K562 (cell line): ENCODE measurements around the gene STAM2. TPM values are rescaled to one million over a fixed set of nuclear protein-coding genes. Genes with fewer than 3 reads are reported as not detected.

Source experiments
- ATAC-seq: fragments of 200-7000 bp; cut with Tn5 transposase; 3 replicates; pipeline ENCODE4 v1.9.1; 2020; ENCODE audit warnings: moderate library complexity
- BruUV-seq: library from RNA; stranded (reverse); fragments of 400-500 nt; replicated peaks from 2 replicates; lab custom pipeline; 2021; lab: Mats Ljungman, UMichigan
- CTCF ChIA-PET: fragments of 300-600 bp; formaldehyde crosslinking; extraction: SDS; loops from one replicate; lab custom pipeline; 2021; ENCODE audit warnings: low intra/inter-chr PET ratio; lab: Yijun Ruan, JAX
- POLR2A ChIA-PET: fragments of 300-600, 350-650 bp; sonication (Branson Sonifier 250); formaldehyde crosslinking; extraction: SDS; loops from one replicate; lab custom pipeline; 2021; ENCODE audit warnings: antibody characterized with exemption, inconsistent platforms; lab: Yijun Ruan, JAX
- DNase-seq, 4 experiments: peaks; one replicate each; pipeline versions ENCODE4 v3.0.0 to v3.0.0-alpha.2; 2011 to 2018; ENCODE audit warnings: low spot score in 3 of 4, mixed read lengths in 3 of 4; ENCODE audit errors: extremely low read depth in 1 of 4
- FAIRE-seq: peaks from 2 replicates; lab custom pipeline; 2011; peaks lifted over from hg19 to GRCh38; lab: Jason Lieb, UNC
- H2AFZ ChIP-seq: 2 replicates; pipeline ENCODE4 v1.6.0; 2011; ENCODE audit warnings: low read depth, low read length, control low read depth, inconsistent platforms
- H3K27ac ChIP-seq: fragments of 200-600 bp; 3 replicates; pipeline ENCODE4 v1.8.0; 2011; ENCODE audit warnings: low read depth, mild to moderate bottlenecking, control low read depth, inconsistent platforms, low read length, moderate library complexity, mixed read lengths; ENCODE audit errors: extremely low read depth
- H3K27me3 ChIP-seq, 2 experiments: fragments of 300-600 bp in 1 of 2; 2 replicates in 1 of 2; 3 replicates in 1 of 2; pipeline versions ENCODE4 v1.6.0 to v1.8.0; 2011; ENCODE audit warnings: inconsistent platforms in 2 of 2, low read length in 2 of 2, mild to moderate bottlenecking in 1 of 2, mixed read lengths in 1 of 2, moderate library complexity in 1 of 2; ENCODE audit not compliant: control insufficient read depth in 2 of 2, insufficient read depth in 2 of 2
- H3K36me3 ChIP-seq: fragments of 300-600 bp; 3 replicates; pipeline ENCODE4 v1.8.0; 2011; ENCODE audit warnings: mild to moderate bottlenecking, low read length, inconsistent platforms; ENCODE audit not compliant: control insufficient read depth, insufficient read depth
- H3K4me1 ChIP-seq, 2 experiments: fragments of 200-600 bp in 1 of 2; replicated peaks in 1 of 2; 2 replicates in 1 of 2; 3 replicates in 1 of 2; pipeline versions ENCODE4 v1.5.1 to v1.8.0; 2011; ENCODE audit warnings: inconsistent platforms in 2 of 2, low read length in 2 of 2, mild to moderate bottlenecking in 1 of 2, mixed read lengths in 1 of 2, moderate library complexity in 1 of 2; ENCODE audit not compliant: control insufficient read depth in 2 of 2, insufficient read depth in 2 of 2
- H3K4me2 ChIP-seq: 2 replicates; pipeline ENCODE4 v1.6.1; 2011; ENCODE audit warnings: low read length, control low read depth, inconsistent platforms, mixed read lengths; ENCODE audit not compliant: insufficient read depth
- H3K4me3 ChIP-seq: fragments of 200-600 bp; sonication (generic), shearing (Covaris generic); 2 replicates; pipeline ENCODE4 v1.5.1; 2016; ENCODE audit warnings: control low read depth, inconsistent platforms
- H3K79me2 ChIP-seq: fragments of 200-600 bp; 3 replicates; pipeline ENCODE4 v1.8.0; 2011; ENCODE audit warnings: low read length, inconsistent platforms; ENCODE audit not compliant: control insufficient read depth, insufficient read depth
- H3K9ac ChIP-seq, 2 experiments: 2 replicates each; pipeline versions ENCODE4 v1.6.0 to v1.6.1; 2011; ENCODE audit warnings: low read depth in 2 of 2, low read length in 2 of 2, control low read depth in 1 of 2, inconsistent platforms in 1 of 2, mild to moderate bottlenecking in 1 of 2, mixed read lengths in 1 of 2; ENCODE audit not compliant: insufficient read depth in 1 of 2
- H3K9me1 ChIP-seq: one replicate; pipeline ENCODE4 v1.6.0; 2011; ENCODE audit warnings: inconsistent platforms, mild to moderate bottlenecking, low read length, moderate library complexity; ENCODE audit not compliant: control insufficient read depth, insufficient read depth
- H3K9me3 ChIP-seq: replicated peaks from 2 replicates; pipeline ENCODE4 v1.5.1; 2011; ENCODE audit warnings: low read depth, low read length, inconsistent platforms; ENCODE audit not compliant: control insufficient read depth, insufficient read depth
- H4K20me1 ChIP-seq: replicated peaks from 2 replicates; pipeline ENCODE4 v1.6.1; 2011; ENCODE audit warnings: low read length, inconsistent platforms, mixed read lengths; ENCODE audit not compliant: control insufficient read depth, insufficient read depth
- ARNT ChIP-seq, 2 experiments: fragments of 450-650 bp; IDR thresholded peaks; 2 replicates each; pipeline ENCODE4 v1.6.1; 2016; ENCODE audit warnings: mild to moderate bottlenecking in 1 of 2
- BMI1 ChIP-seq: fragments of 150-350 bp; IDR thresholded peaks from 2 replicates; pipeline ENCODE4 v1.6.1; 2014; ENCODE audit warnings: low read length
- BRF2 ChIP-seq: IDR thresholded peaks from 3 replicates; pipeline ENCODE4 v1.6.1; 2011; ENCODE audit warnings: borderline replicate concordance, mild to moderate bottlenecking; ENCODE audit not compliant: insufficient read length, insufficient read depth
- DEAF1 ChIP-seq: fragments of 450-650 bp; formaldehyde crosslinking; IDR thresholded peaks from 2 replicates; pipeline ENCODE4 v1.4.0; 2020; ENCODE audit warnings: mild to moderate bottlenecking, moderate library complexity
- PHB ChIP-seq: fragments of 250-450 bp; sonication (Bioruptor Pico); IDR thresholded peaks from 2 replicates; pipeline ENCODE4 v1.5.0; 2021
- RCOR1 ChIP-seq, 2 experiments: IDR thresholded peaks; 2 replicates each; pipeline ENCODE4 v1.6.1; 2012; ENCODE audit warnings: low read depth in 2 of 2, low read length in 2 of 2, borderline replicate concordance in 1 of 2, improper control_type of control experiment in 1 of 2
- SRSF3 ChIP-seq: fragments of 200-400 bp; formaldehyde crosslinking; IDR thresholded peaks from 2 replicates; pipeline ENCODE4 v1.6.1; 2016; ENCODE audit warnings: mild to moderate bottlenecking, low read length, moderate library complexity; ENCODE audit not compliant: insufficient read depth
- ZBTB26 ChIP-seq: fragments of 450-650 bp; formaldehyde crosslinking; IDR thresholded peaks from 2 replicates; pipeline ENCODE4 v1.4.0; 2022; ENCODE audit warnings: missing genetic modification characterization
- ZNF239 ChIP-seq: fragments of 250-450 bp; sonication (Bioruptor Pico); IDR thresholded peaks from 2 replicates; pipeline ENCODE4 v1.4.0; 2020; ENCODE audit warnings: mild to moderate bottlenecking
- ZNF24 ChIP-seq: fragments of 450-650 bp; IDR thresholded peaks from 2 replicates; pipeline ENCODE4 v1.6.1; 2016
- ZNF263 ChIP-seq: sonication (generic); formaldehyde crosslinking; IDR thresholded peaks from 2 replicates; pipeline ENCODE4 v1.8.0; 2022; ENCODE audit warnings: mild to moderate bottlenecking, missing genetic modification reagents, borderline replicate concordance
- ZNF280A ChIP-seq: fragments of 450-650 bp; IDR thresholded peaks from 2 replicates; pipeline ENCODE4 v1.6.1; 2018; ENCODE audit warnings: mild to moderate bottlenecking, low read depth; ENCODE audit not compliant: partially characterized antibody
- ZNF507 ChIP-seq: conservative IDR thresholded peaks from 2 replicates; pipeline ENCODE4 v1.6.1; 2017; ENCODE audit warnings: missing genetic modification characterization, missing compliant biosample characterization
- WGBS: fragments of 100-300 bp; shearing (Covaris generic); methylation state at CpG from one replicate; pipeline ENCODE4 v1.1.6; 2016; ENCODE audit warnings: low coverage, mixed read lengths; ENCODE audit not compliant: insufficient coverage; ENCODE audit errors: missing lambda C conversion rate; 5-methylcytosine and 5-hydroxymethylcytosine counted together
- in situ Hi-C: fragments of 300-500 bp; cut with MboI; formaldehyde crosslinking; loops from 4 replicates; pipeline ENCODE4 v1.15.0; 2018; ENCODE audit warnings: inconsistent platforms, mixed read lengths
- intact Hi-C: fragments of 100-400 bp; cut with micrococcal nuclease; formaldehyde crosslinking; loops from 2 replicates; pipeline ENCODE4 v1.14.2; 2022
- polyA plus RNA-seq, 8 experiments: library from polyadenylated mRNA; depleted of rRNA in 4 of 8; stranded (reverse) in 5 of 8; unstranded in 3 of 8; fragments of >200 nt; fragmentation: Nextera tagmentation in 2 of 8; fragmentation: Illumina TruSeq in 1 of 8; extraction: Ambion mirVana in 2 of 8; extraction: Trizol in 1 of 8; gene quantifications; 2 replicates each; pipeline versions ENCODE4 v1.2.1 to v1.2.3, GENCODE V29; 2011 to 2014; ENCODE audit warnings: inconsistent platforms in 1 of 8, missing spikeins in 1 of 8
- total RNA-seq, 7 experiments: library from RNA; depleted of rRNA in 6 of 7; stranded (reverse); fragments of >200 nt in 6 of 7; fragmentation: Illumina TruSeq in 2 of 7; extraction: Trizol in 2 of 7; gene quantifications; 2 replicates each; pipeline versions ENCODE4 v1.2.1 to v1.2.3, GENCODE V29; 2011 to 2021; ENCODE audit warnings: low replicate concordance in 1 of 7

The STAM2 gene
- total and polyA plus RNA-seq, 9 of the 15 experiments (the other 6 are each of a cell fraction or from before 2014, with no cell fraction given), result 4.5 to 13.9 (median 8.7) TPM

- TF ChIP-seq PHB (CRISPR knock-in tag), result no peak
- no peak for TF ChIP-seq SRSF3
- TF ChIP-seq ZNF280A, result no peak
These were observed 80.4 kb downstream of the STAM2 start (continued) for GRCh38 chr2:152095146-152095545.

- Histone ChIP-seq H3K36me3 (no peaks in the 10 kb centered on the region), H3K4me3 (no peak overlapping the region), H3K9ac (no peak overlapping the region), H3K9me1 (no peaks in the 10 kb centered on the region), H3K79me2 (no peaks in the 10 kb centered on the region), H3K4me2 (no peak overlapping the region), H3K27me3 (peaks cover 18 to 39% of the 10 kb centered on the region in 2 experiments), H4K20me1 (no peaks in the 10 kb centered on the region), H3K4me1 (peaks cover 0 to 12% of the 10 kb centered on the region in 2 experiments; a peak in 1 of 5 replicates), H2AFZ (no peak overlapping the region), H3K9me3 (no peaks in the 10 kb centered on the region), H3K27ac (no peak overlapping the region)
- ATAC-seq (no peak), DNase-seq (no peak), FAIRE-seq (no peak)
- ChIA-PET POLR2A (no interaction called here), CTCF (no interaction called here)
- no TSS peak for BruUV-seq
- no peak for TF ChIP-seq ARNT (IDR thresholded peaks at IDR 0.05)
- TF ChIP-seq ZNF239 (CRISPR knock-in tag), result no peak
- TF ChIP-seq DEAF1 (CRISPR knock-in tag), result no peak
- no peak for TF ChIP-seq RCOR1 (IDR thresholded peaks at IDR 0.05; ENCODE audit: borderline replicate concordance in 1 of 2, low read depth in 2 of 2, low read length in 2 of 2)
- no peak for TF ChIP-seq PHB (CRISPR knock-in tag)
- TF ChIP-seq BMI1, result no peak
- no peak for TF ChIP-seq ZBTB26 (CRISPR knock-in tag)
- TF ChIP-seq ZNF24, result no peak
- TF ChIP-seq BRF2, result no peak
- no peak for TF ChIP-seq ZNF507 (tag)
- no peak for TF ChIP-seq ZNF263 (CRISPR knock-in tag)
- in situ Hi-C loops, result no loop called here
- intact Hi-C loops, result no loop called here
- WGBS, result 0% methylated on average over 2 of the region's 2 CpGs
These were observed 81.5 kb downstream of the STAM2 start for GRCh38 chr2:152094014-152094413.
